Measurements from ENCODE around the gene OPA1. TPM values are rescaled to one million over a fixed set of nuclear protein-coding genes. Genes with fewer than 3 reads are reported as not detected.

OPA1 gene
- total and polyA plus RNA-seq, 2 of the 13 experiments (the other 11 are each of a cell fraction or from before 2014, with no cell fraction given), result 26.7 to 78.5 TPM

DNA sequence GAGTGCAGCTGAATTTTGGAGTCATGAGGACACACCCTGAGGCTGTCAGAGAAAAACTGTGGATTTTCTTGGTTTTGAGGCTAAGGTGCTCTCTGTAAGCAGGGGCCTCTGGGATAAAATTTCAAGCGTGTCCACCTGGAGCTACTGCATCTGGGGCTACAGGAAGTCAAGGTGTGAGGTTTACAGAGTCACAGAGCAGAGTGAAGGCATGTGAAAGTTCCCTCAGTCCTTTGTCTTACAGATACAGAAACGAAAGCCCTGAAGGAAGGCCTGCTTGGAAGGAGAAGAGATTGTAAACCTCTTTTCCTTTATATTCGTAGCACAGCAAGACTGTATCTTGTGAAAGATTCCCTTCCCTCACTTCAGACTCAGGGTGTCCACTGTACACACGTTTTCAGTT is 138.6 kb downstream of the OPA1 start:
- intact Hi-C loops (cut with micrococcal nuclease; ENCODE audit: unreplicated experiment), result loop anchor here (1.0 kb wide), 3 partner anchors 13 to 46 kb away; no protein-coding TSS in a partner anchor
- CTCF ChIA-PET (ENCODE audit: low intra/inter-chr PET ratio, low total read pairs), result no interaction called here
- 44% methylated on average over 4 of the region's 4 CpGs for WGBS (ENCODE audit: low lambda C conversion rate)

More for the DNA sequence above, 138.6 kb downstream of the OPA1 start:
- Histone ChIP-seq H3K79me2 (ENCODE audit: insufficient read depth, low read length) (no peaks in the 10 kb centered on the region), H3K27ac (ENCODE audit: extremely low read length, insufficient read depth, low read length) (no peak overlapping the region), H4K20me1 (ENCODE audit: insufficient read depth, low read length) (no peaks in the 10 kb centered on the region), H3K27me3 (ENCODE audit: control insufficient read depth in 1 of 2, insufficient read depth in 2 of 2, low read length in 2 of 2) (peaks cover 0 to 1% of the 10 kb centered on the region in 2 experiments; a peak in 1 of 5 replicates), H3K9me3 (ENCODE audit: low read length) (no peaks in the 10 kb centered on the region), H3K4me2 (ENCODE audit: low read depth, low read length) (no peak overlapping the region), H2AFZ (ENCODE audit: low read length) (no peak overlapping the region), H3K4me3 (replicated peaks in 1 of 3; ENCODE audit: insufficient read depth in 1 of 3, low read depth in 2 of 3, low read length in 3 of 3) (0 out of 6 replicates have a peak overlapping the region, but pooled peaks of 1 of the 3 experiments have one; percentile 31), H3K4me1 (ENCODE audit: insufficient read depth, low read length) (peaks cover 59% of the 10 kb centered on the region), H3K36me3 (replicated peaks in 1 of 2; ENCODE audit: control insufficient read depth in 1 of 2, insufficient read depth in 2 of 2, low read length in 2 of 2) (no peaks in the 10 kb centered on the region), H3K9ac (ENCODE audit: insufficient read depth, low read depth, low read length) (peak overlapping the region; percentile 32; the same call in 1 of the 2 replicates)
- no peak for FAIRE-seq
- no TSS peak for BruUV-seq (replicated peaks)
- no peak for TF ChIP-seq ERF (CRISPR knock-in tag; IDR thresholded peaks at IDR 0.05)
- TF ChIP-seq JARID2 (CRISPR knock-in tag; IDR thresholded peaks at IDR 0.05; ENCODE audit: insufficient replicate concordance), result no peak
- TF ChIP-seq ZNF3 (CRISPR knock-in tag; IDR thresholded peaks at IDR 0.05), result no peak
- no peak for TF ChIP-seq NBN (conservative IDR thresholded peaks at IDR 0.05)
- TF ChIP-seq, protein P1, sequence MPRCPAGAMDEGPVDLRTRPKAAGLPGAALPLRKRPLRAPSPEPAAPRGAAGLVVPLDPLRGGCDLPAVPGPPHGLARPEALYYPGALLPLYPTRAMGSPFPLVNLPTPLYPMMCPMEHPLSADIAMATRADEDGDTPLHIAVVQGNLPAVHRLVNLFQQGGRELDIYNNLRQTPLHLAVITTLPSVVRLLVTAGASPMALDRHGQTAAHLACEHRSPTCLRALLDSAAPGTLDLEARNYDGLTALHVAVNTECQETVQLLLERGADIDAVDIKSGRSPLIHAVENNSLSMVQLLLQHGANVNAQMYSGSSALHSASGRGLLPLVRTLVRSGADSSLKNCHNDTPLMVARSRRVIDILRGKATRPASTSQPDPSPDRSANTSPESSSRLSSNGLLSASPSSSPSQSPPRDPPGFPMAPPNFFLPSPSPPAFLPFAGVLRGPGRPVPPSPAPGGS (CRISPR knock-in tag; IDR thresholded peaks at IDR 0.05), result no peak
- no peak for TF ChIP-seq YEATS2 (CRISPR knock-in tag; IDR thresholded peaks at IDR 0.05; ENCODE audit: borderline replicate concordance)
- TF ChIP-seq NFE2L2 (IDR thresholded peaks at IDR 0.05; ENCODE audit: low read length), result no peak
- no peak for TF ChIP-seq NFATC3 (CRISPR knock-in tag; IDR thresholded peaks at IDR 0.05)
- TF ChIP-seq, protein P2, sequence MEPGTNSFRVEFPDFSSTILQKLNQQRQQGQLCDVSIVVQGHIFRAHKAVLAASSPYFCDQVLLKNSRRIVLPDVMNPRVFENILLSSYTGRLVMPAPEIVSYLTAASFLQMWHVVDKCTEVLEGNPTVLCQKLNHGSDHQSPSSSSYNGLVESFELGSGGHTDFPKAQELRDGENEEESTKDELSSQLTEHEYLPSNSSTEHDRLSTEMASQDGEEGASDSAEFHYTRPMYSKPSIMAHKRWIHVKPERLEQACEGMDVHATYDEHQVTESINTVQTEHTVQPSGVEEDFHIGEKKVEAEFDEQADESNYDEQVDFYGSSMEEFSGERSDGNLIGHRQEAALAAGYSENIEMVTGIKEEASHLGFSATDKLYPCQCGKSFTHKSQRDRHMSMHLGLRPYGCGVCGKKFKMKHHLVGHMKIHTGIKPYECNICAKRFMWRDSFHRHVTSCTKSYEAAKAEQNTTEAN (CRISPR knock-in tag; conservative IDR thresholded peaks at IDR 0.05), result no peak
- no peak for TF ChIP-seq PAF1 (CRISPR knock-in tag; IDR thresholded peaks at IDR 0.05)
- no peak for TF ChIP-seq ATF1 (CRISPR knock-in tag; IDR thresholded peaks at IDR 0.05)
- TF ChIP-seq MED8 (CRISPR knock-in tag; IDR thresholded peaks at IDR 0.05; ENCODE audit: insufficient replicate concordance), result no peak
- TF ChIP-seq, protein P3, sequence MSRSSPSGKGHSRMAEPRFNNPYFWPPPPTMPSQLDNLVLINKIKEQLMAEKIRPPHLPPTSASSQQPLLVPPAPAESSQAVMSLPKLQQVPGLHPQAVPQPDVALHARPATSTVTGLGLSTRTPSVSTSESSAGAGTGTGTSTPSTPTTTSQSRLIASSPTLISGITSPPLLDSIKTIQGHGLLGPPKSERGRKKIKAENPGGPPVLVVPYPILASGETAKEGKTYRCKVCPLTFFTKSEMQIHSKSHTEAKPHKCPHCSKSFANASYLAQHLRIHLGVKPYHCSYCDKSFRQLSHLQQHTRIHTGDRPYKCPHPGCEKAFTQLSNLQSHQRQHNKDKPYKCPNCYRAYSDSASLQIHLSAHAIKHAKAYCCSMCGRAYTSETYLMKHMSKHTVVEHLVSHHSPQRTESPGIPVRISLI (CRISPR knock-in tag; IDR thresholded peaks at IDR 0.05; ENCODE audit: borderline replicate concordance), result no peak
- TF ChIP-seq, protein P4, sequence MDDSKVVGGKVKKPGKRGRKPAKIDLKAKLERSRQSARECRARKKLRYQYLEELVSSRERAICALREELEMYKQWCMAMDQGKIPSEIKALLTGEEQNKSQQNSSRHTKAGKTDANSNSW (CRISPR knock-in tag; IDR thresholded peaks at IDR 0.05; ENCODE audit: borderline replicate concordance), result no peak
- TF ChIP-seq, protein P5, sequence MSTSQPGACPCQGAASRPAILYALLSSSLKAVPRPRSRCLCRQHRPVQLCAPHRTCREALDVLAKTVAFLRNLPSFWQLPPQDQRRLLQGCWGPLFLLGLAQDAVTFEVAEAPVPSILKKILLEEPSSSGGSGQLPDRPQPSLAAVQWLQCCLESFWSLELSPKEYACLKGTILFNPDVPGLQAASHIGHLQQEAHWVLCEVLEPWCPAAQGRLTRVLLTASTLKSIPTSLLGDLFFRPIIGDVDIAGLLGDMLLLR (CRISPR knock-in tag; IDR thresholded peaks at IDR 0.05), result no peak
- no peak for TF ChIP-seq NFIB (CRISPR knock-in tag; IDR thresholded peaks at IDR 0.05; ENCODE audit: borderline replicate concordance)
- in situ Hi-C loops (cut with HindIII; ENCODE audit: extremely low pct_ligation_motif_present, low pct_unique_long_range_greater_than_20kb), result no loop called here
- no peak for ATAC-seq
- POLR2A ChIA-PET, result interaction anchor here (1.2 to 4.3 kb wide), 4 partner anchors 12 to 408 kb away, joined by 3 to 44 read pairs (median 16); no protein-coding TSS in a partner anchor
- no peak for DNase-seq (ENCODE audit: low spot score)
